HEK293 (cell line): Measurements from ENCODE around the gene VTA1.

Experiments
- BCL6B ChIP-seq: fragments of 450-650 bp; formaldehyde crosslinking; IDR thresholded peaks from 2 replicates; pipeline ENCODE4 v1.5.1; 2017; ENCODE audit warnings: missing biosample characterization, missing genetic modification characterization
- HOXC10 ChIP-seq: sonication (generic); formaldehyde crosslinking; IDR thresholded peaks from 2 replicates; pipeline ENCODE4 v1.8.1; 2023; ENCODE audit warnings: mild to moderate bottlenecking, missing genetic modification reagents
- KLF16 ChIP-seq: fragments of 450-650 bp; formaldehyde crosslinking; IDR thresholded peaks from 2 replicates; pipeline ENCODE4 v1.5.1; 2017; ENCODE audit warnings: missing biosample characterization, missing genetic modification characterization
- KLF17 ChIP-seq: fragments of 450-650 bp; formaldehyde crosslinking; IDR thresholded peaks from 2 replicates; pipeline ENCODE4 v1.5.1; 2016; ENCODE audit warnings: missing biosample characterization, missing genetic modification characterization
- SCRT2 ChIP-seq: fragments of 450-650 bp; formaldehyde crosslinking; IDR thresholded peaks from 2 replicates; pipeline ENCODE4 v1.5.1; 2016; ENCODE audit warnings: missing biosample characterization, missing genetic modification characterization
- YY2 ChIP-seq: fragments of 450-650 bp; formaldehyde crosslinking; IDR thresholded peaks from 2 replicates; pipeline ENCODE4 v1.5.1; 2016; ENCODE audit warnings: missing biosample characterization, missing genetic modification characterization
- ZBTB17 ChIP-seq: fragments of 450-650 bp; formaldehyde crosslinking; IDR thresholded peaks from 2 replicates; pipeline ENCODE4 v1.5.1; 2016; ENCODE audit warnings: missing biosample characterization, missing genetic modification characterization
- ZBTB44 ChIP-seq: fragments of 450-650 bp; IDR thresholded peaks from 2 replicates; pipeline ENCODE4 v1.5.1; 2018; ENCODE audit warnings: missing biosample characterization, mild to moderate bottlenecking, missing genetic modification characterization
- ZFP41 ChIP-seq: fragments of 450-650 bp; formaldehyde crosslinking; IDR thresholded peaks from 2 replicates; pipeline ENCODE4 v1.5.1; 2016; ENCODE audit warnings: missing biosample characterization, missing genetic modification characterization, borderline replicate concordance
- ZNF184 ChIP-seq: fragments of 450-650 bp; IDR thresholded peaks from 2 replicates; pipeline ENCODE4 v1.5.1; 2018; ENCODE audit warnings: missing biosample characterization, mild to moderate bottlenecking, missing genetic modification characterization
- ZNF248 ChIP-seq: fragments of 450-650 bp; formaldehyde crosslinking; IDR thresholded peaks from 2 replicates; pipeline ENCODE4 v1.5.1; 2017; ENCODE audit warnings: missing biosample characterization, missing genetic modification characterization
- ZNF324 ChIP-seq: fragments of 450-650 bp; formaldehyde crosslinking; IDR thresholded peaks from 2 replicates; pipeline ENCODE4 v1.5.1; 2016; ENCODE audit warnings: missing biosample characterization, missing genetic modification characterization
- ZNF423 ChIP-seq: fragments of 450-650 bp; formaldehyde crosslinking; IDR thresholded peaks from 2 replicates; pipeline ENCODE4 v1.5.1; 2016; ENCODE audit warnings: missing biosample characterization, missing genetic modification characterization
- ZNF473 ChIP-seq: fragments of 450-650 bp; formaldehyde crosslinking; IDR thresholded peaks from 2 replicates; pipeline ENCODE4 v1.5.1; 2017; ENCODE audit warnings: missing biosample characterization, missing genetic modification characterization
- ZNF514 ChIP-seq: fragments of 450-650 bp; formaldehyde crosslinking; IDR thresholded peaks from 2 replicates; pipeline ENCODE4 v1.5.1; 2016; ENCODE audit warnings: missing biosample characterization, missing genetic modification characterization
- ZNF544 ChIP-seq: fragments of 450-650 bp; formaldehyde crosslinking; IDR thresholded peaks from 2 replicates; pipeline ENCODE4 v1.5.0; 2017; ENCODE audit warnings: missing biosample characterization, missing genetic modification characterization
- ZNF558 ChIP-seq: fragments of 450-650 bp; formaldehyde crosslinking; IDR thresholded peaks from 2 replicates; pipeline ENCODE4 v1.5.1; 2016; ENCODE audit warnings: missing biosample characterization, missing genetic modification characterization
- ZNF560 ChIP-seq: fragments of 450-650 bp; formaldehyde crosslinking; IDR thresholded peaks from 2 replicates; pipeline ENCODE4 v1.5.1; 2017; ENCODE audit warnings: missing biosample characterization, missing genetic modification characterization, borderline replicate concordance
- ZNF621 ChIP-seq: fragments of 450-650 bp; formaldehyde crosslinking; IDR thresholded peaks from 2 replicates; pipeline ENCODE4 v1.5.1; 2017; ENCODE audit warnings: missing biosample characterization, missing genetic modification characterization
- ZNF629 ChIP-seq: fragments of 450-650 bp; formaldehyde crosslinking; IDR thresholded peaks from 2 replicates; pipeline ENCODE4 v1.5.1; 2017; ENCODE audit warnings: missing biosample characterization, missing genetic modification characterization
- ZNF768 ChIP-seq: fragments of 450-650 bp; formaldehyde crosslinking; IDR thresholded peaks from 2 replicates; pipeline ENCODE4 v1.5.1; 2018; ENCODE audit warnings: missing biosample characterization, mild to moderate bottlenecking, missing genetic modification characterization
- ZNF791 ChIP-seq: fragments of 450-650 bp; formaldehyde crosslinking; IDR thresholded peaks from 2 replicates; pipeline ENCODE4 v1.5.1; 2016; ENCODE audit warnings: missing biosample characterization, missing genetic modification characterization
- ZNF830 ChIP-seq: fragments of 450-650 bp; IDR thresholded peaks from 2 replicates; pipeline ENCODE4 v1.5.0; 2018; ENCODE audit warnings: missing biosample characterization, missing genetic modification characterization, low read depth, mild to moderate bottlenecking, moderate library complexity
- ZNF837 ChIP-seq: fragments of 450-650 bp; formaldehyde crosslinking; IDR thresholded peaks from 2 replicates; pipeline ENCODE4 v1.5.1; 2016; ENCODE audit warnings: missing biosample characterization, missing genetic modification characterization
- ZSCAN16 ChIP-seq: fragments of 450-650 bp; formaldehyde crosslinking; IDR thresholded peaks from 2 replicates; pipeline ENCODE4 v1.5.1; 2016; ENCODE audit warnings: missing biosample characterization, missing genetic modification characterization
- TF ChIP-seq, protein P1 (sequence below): fragments of 450-650 bp; formaldehyde crosslinking; IDR thresholded peaks from 2 replicates; pipeline ENCODE4 v1.5.1; 2016; ENCODE audit warnings: missing biosample characterization, missing genetic modification characterization
- TF ChIP-seq, protein P2 (sequence below): fragments of 450-650 bp; formaldehyde crosslinking; IDR thresholded peaks from 2 replicates; pipeline ENCODE4 v1.5.1; 2016; ENCODE audit warnings: missing biosample characterization, missing genetic modification characterization
- TF ChIP-seq, protein P3 (sequence below): fragments of 450-650 bp; formaldehyde crosslinking; IDR thresholded peaks from 2 replicates; pipeline ENCODE4 v1.5.1; 2016; ENCODE audit warnings: missing biosample characterization, missing genetic modification characterization

VTA1 gene

GRCh38 chr6:142146828-142147662 lies at the start of gene VTA1, which contains the start of gene NMBR (continued):
- peak; percentile 91; the same call in 1 of the 2 replicates for TF ChIP-seq KLF17 (tag by site-specific recombination)
- TF ChIP-seq, protein P1, sequence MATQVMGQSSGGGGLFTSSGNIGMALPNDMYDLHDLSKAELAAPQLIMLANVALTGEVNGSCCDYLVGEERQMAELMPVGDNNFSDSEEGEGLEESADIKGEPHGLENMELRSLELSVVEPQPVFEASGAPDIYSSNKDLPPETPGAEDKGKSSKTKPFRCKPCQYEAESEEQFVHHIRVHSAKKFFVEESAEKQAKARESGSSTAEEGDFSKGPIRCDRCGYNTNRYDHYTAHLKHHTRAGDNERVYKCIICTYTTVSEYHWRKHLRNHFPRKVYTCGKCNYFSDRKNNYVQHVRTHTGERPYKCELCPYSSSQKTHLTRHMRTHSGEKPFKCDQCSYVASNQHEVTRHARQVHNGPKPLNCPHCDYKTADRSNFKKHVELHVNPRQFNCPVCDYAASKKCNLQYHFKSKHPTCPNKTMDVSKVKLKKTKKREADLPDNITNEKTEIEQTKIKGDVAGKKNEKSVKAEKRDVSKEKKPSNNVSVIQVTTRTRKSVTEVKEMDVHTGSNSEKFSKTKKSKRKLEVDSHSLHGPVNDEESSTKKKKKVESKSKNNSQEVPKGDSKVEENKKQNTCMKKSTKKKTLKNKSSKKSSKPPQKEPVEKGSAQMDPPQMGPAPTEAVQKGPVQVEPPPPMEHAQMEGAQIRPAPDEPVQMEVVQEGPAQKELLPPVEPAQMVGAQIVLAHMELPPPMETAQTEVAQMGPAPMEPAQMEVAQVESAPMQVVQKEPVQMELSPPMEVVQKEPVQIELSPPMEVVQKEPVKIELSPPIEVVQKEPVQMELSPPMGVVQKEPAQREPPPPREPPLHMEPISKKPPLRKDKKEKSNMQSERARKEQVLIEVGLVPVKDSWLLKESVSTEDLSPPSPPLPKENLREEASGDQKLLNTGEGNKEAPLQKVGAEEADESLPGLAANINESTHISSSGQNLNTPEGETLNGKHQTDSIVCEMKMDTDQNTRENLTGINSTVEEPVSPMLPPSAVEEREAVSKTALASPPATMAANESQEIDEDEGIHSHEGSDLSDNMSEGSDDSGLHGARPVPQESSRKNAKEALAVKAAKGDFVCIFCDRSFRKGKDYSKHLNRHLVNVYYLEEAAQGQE (tag by site-specific recombination): peak; percentile 54; the same call in 1 of the 2 replicates
- TF ChIP-seq ZNF629 (tag by site-specific recombination): peak; percentile 95
- TF ChIP-seq ZNF830: no peak
- TF ChIP-seq, protein P2, sequence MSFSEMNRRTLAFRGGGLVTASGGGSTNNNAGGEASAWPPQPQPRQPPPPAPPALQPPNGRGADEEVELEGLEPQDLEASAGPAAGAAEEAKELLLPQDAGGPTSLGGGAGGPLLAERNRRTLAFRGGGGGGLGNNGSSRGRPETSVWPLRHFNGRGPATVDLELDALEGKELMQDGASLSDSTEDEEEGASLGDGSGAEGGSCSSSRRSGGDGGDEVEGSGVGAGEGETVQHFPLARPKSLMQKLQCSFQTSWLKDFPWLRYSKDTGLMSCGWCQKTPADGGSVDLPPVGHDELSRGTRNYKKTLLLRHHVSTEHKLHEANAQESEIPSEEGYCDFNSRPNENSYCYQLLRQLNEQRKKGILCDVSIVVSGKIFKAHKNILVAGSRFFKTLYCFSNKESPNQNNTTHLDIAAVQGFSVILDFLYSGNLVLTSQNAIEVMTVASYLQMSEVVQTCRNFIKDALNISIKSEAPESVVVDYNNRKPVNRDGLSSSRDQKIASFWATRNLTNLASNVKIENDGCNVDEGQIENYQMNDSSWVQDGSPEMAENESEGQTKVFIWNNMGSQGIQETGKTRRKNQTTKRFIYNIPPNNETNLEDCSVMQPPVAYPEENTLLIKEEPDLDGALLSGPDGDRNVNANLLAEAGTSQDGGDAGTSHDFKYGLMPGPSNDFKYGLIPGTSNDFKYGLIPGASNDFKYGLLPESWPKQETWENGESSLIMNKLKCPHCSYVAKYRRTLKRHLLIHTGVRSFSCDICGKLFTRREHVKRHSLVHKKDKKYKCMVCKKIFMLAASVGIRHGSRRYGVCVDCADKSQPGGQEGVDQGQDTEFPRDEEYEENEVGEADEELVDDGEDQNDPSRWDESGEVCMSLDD: peak; percentile 89
- TF ChIP-seq ZBTB17 (tag by site-specific recombination): peak; percentile 95
- no peak for TF ChIP-seq ZNF837 (tag by site-specific recombination)
- no peak for TF ChIP-seq ZSCAN16 (tag by site-specific recombination)
- TF ChIP-seq ZFP41: no peak
- peak; percentile 88 for TF ChIP-seq KLF16
- TF ChIP-seq ZNF621 (tag by site-specific recombination): no peak
- TF ChIP-seq BCL6B: no peak
- TF ChIP-seq, protein P3, sequence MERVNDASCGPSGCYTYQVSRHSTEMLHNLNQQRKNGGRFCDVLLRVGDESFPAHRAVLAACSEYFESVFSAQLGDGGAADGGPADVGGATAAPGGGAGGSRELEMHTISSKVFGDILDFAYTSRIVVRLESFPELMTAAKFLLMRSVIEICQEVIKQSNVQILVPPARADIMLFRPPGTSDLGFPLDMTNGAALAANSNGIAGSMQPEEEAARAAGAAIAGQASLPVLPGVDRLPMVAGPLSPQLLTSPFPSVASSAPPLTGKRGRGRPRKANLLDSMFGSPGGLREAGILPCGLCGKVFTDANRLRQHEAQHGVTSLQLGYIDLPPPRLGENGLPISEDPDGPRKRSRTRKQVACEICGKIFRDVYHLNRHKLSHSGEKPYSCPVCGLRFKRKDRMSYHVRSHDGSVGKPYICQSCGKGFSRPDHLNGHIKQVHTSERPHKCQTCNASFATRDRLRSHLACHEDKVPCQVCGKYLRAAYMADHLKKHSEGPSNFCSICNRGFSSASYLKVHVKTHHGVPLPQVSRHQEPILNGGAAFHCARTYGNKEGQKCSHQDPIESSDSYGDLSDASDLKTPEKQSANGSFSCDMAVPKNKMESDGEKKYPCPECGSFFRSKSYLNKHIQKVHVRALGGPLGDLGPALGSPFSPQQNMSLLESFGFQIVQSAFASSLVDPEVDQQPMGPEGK (tag by site-specific recombination): peak; percentile 73
- no peak for TF ChIP-seq SCRT2
- no peak for TF ChIP-seq ZNF791 (tag by site-specific recombination)
- TF ChIP-seq ZNF324 (tag by site-specific recombination): peak; percentile 42; the same call in 1 of the 2 replicates
- TF ChIP-seq ZNF514 (tag by site-specific recombination): no peak
- TF ChIP-seq ZNF544 (tag by site-specific recombination): no peak
- TF ChIP-seq HOXC10 (CRISPR knock-in tag): no peak
- TF ChIP-seq ZNF184 (tag by site-specific recombination): no peak
- TF ChIP-seq ZNF558 (tag by site-specific recombination): peak; percentile 70; the same call in 1 of the 2 replicates
- peak; percentile 68; the same call in 1 of the 2 replicates for TF ChIP-seq YY2 (tag by site-specific recombination)
- no peak for TF ChIP-seq ZNF560
- no peak for TF ChIP-seq ZNF768 (tag by site-specific recombination)
- TF ChIP-seq ZBTB44 (tag by site-specific recombination): peak; percentile 40; the same call in 1 of the 2 replicates
- TF ChIP-seq ZNF423 (tag by site-specific recombination): no peak
- no peak for TF ChIP-seq ZNF473
- TF ChIP-seq ZNF248 (tag by site-specific recombination): no peak
